Esophagus mucosa (tissue), 1 donor: ENCODE results near the gene APC2. TPM values are rescaled to one million over a fixed set of nuclear protein-coding genes. Genes with fewer than 3 reads are reported as not detected.
A peak's percentile ranks its signal among the peaks of the same experiment; 100 is the strongest.

Source experiments
- ATAC-seq: fragments of 200-7000 bp; cut with Tn5 transposase; one replicate; pipeline ENCODE4 v1.9.1; 2020
- total RNA-seq: library from RNA; stranded (reverse); gene quantifications from one replicate; pipeline ENCODE4 v1.2.4, GENCODE V29; 2023
- donor health status: DM: yes; HTN: yes; CAD: no.

APC2 gene
- total RNA-seq, 1 donor from 2014 or later = 0.48 TPM

DNA sequence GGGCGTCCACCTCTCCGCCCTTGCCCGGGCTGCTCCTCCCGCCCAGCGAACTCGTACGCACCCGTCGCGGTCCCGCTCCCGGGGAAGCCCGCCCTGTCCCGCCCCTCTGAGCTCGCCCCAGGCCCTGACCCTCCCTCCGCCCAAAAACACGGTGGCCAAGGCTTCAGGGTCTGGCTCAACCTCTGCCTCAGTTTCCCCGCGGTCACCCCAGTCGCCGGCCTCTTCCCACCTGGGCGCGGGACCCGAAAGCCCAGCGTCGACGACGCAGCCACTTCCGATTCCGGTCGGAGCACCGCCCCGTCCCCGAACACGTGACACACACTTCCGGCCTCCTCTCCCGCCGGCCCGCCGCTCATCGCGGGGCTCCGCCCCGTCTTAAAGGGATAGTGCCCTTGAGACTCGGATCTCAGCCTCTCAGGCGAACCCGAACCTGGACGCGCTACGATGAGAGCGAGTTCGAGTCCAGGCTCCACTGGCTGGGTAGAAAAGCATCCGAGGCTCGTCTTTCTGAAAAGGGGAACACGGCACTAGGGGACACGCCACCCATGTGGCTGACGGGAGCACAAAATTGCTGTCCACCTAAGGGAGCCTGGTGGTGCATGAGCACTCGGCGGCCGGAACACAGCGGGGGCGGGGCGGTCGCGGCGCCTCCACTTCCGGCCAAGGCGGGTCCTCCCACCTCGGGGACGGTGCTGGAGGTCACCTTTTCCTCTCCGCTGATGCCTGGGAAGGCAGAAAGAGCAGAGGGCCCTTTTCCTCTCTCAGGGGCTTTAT, 29.2 kb downstream of the APC2 start, which contains the start of gene C19orf25:
Gene C19orf25 (minus strand): TSS at position 282 of the 774 bp plus-strand sequence. CDS start 312 bp downstream, outside the sequence.
- ATAC-seq = peak; percentile 88

GRCh38 chr19:1481224-1481892, 31.4 kb downstream of the APC2 start:
- ATAC-seq = no peak

GRCh38 chr19:1481893-1482360, 32.0 kb downstream of the APC2 start:
- no peak for ATAC-seq

- ATAC-seq = no peak
Observed at GRCh38 chr19:1482361-1483130, 32.6 kb downstream of the APC2 start.

DNA sequence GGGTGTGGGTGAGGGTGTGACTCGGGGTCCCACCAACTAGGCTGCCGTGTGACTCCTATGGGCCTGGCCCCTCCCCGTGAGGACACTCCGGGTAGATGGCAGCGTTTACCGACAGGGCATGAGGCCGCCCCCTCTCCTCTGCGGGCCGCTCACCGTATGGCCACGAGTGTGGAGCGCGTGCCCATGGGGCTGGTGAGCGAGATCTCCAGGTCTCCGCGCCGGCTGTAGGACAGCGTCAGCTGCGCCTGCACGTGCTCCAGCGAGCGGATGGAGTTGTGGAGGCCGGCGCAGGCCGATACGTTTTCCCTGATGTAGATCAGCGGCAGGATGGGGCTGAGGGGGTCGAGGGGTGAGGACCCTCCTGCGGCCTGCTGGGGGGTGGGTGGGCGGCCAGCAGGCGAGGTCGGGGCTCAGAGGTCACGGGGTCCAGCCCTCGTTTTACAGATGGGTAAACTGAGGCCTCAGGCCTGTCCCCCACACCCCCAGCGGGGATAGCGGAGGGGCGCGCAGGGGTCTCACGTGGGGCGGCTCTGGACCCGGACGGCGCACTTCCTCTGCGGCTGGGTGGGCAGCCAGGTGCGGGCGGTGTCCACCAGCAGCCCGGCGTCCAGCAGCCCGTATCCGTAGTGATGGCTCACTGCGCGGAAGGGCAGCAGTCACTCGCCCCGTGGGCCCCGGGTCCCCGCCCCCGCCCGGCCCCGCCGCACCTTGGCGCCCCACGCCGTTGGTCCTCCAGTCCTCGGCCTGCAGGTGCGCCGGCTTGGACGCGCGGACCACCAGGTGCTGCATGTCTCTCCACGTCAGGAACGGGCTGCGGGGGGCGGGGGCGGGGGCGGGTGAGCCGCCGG, 33.4 kb downstream of the APC2 start:
- ATAC-seq = no peak

- ATAC-seq = no peak
Observed at GRCh38 chr19:1483979-1484428, 34.1 kb downstream of the APC2 start.

DNA sequence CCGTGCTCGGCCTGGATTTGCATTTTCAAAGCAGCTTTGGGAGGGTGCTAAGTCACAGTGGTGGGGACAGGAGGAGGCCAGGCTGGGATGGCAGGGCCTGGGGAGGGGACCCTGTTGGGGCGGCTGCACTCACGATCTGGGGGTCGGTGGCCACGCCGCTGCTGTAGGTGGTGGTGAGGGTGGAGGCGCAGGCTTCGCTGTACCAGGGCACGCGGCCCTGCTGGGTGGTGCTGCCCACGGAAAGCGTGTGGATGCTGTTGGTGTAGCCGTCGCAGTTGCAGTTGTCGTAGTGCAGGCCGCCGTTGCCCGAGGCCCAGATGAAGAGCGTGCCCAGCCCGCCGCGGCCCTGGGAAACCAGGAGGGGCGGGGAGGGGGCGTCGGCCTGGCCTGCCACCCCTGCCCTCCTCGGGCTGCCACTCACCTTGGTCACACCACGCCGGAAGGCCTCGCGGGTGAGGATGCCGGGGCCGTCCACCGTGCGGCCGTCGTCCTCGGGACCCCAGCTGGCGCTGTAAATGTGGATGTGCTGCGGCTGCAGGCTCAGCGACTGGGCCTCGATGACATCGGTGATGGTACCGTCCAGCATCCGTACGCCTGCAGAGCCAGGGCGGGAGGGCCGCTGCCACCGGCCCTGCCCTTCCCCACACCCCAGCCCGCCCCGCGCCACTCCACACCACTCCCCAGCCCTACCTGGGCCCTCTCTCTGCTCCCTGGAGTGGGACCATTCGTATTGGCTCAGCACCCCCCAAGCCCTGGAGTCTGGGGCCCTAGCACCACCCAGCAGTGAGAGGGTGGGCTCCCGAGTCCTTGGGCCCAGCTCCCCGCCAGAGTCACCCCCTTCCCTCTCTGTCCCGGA, 37.0 kb downstream of the APC2 start:
- ATAC-seq = no peak

DNA sequence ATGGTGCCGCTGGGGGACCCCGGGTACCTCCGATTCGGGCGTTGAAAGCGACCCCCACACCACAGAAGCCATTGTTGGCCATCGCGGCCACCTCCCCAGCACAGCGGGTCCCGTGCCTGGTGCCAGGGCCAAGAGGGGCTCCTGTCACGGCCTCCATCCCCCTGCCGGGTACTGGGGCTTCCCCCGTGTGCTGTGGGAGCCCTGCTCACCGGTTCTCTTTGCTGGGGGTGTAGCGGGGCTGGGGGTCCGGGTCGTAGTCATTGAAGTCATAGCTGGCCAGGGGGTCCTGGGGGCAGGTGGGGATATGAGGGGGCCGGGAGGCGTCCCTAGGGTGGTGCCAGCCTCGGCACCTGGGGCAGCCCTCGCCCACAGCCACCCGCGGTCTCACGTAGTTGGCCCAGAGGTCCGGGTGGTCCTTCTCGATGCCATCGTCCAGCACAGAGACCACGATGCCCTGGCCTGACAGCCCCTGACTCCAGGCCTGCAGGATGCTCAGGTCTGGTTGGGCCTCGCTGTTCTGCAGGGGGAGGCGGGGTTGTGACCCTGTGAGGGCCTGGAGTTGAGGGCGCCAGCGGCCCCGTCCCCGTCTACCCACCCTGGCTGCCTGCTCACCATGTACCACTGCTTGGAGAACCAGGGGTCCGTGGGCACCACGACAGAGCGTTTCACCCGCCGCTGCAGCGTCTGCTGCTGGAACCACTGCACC, 37.8 kb downstream of the APC2 start:
- no peak for ATAC-seq

GRCh38 chr19:1488282-1488601, 38.3 kb downstream of the APC2 start:
- ATAC-seq = no peak

DNA sequence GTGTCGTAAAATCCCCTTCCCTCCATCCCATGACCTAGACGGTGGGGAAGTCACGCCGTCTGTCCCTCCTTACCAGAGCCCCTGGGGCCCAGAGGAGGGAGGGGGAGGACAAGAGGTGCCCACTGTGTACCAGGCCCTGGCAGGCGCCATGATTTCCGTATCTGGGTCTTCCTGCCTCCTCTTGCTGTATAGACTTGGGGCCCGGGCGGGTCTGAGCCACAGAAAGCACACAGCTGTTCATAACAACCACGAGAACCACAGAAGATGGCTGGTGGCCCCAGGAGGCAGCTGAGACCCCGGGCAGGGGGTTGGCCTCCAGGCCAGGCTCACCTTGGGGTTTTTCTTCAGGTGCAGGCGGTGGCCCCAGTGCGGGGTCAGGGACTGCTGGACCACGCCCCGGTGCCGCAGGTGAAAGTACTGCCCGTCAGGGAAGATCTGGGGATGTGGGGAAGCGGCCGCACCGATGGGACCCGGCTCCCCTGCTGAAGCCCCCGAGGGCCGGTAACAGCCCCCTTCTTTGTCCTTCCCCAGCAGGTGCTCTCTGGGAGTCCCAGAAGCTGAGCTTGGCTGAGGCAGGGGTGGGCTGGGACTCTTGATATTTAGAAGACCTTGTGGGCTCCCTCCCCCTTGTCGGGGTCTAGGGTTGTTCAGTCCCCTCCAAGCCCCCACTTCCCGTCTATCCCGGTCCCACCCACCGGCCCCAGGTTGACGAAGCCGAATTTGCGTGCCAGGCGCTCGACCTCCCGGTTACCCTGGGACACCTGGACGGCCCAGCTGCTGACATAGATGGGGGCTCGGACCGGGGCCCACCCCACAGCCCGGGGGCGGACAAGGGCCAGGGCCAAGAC, 39.8 kb downstream of the APC2 start:
- no peak for ATAC-seq

DNA sequence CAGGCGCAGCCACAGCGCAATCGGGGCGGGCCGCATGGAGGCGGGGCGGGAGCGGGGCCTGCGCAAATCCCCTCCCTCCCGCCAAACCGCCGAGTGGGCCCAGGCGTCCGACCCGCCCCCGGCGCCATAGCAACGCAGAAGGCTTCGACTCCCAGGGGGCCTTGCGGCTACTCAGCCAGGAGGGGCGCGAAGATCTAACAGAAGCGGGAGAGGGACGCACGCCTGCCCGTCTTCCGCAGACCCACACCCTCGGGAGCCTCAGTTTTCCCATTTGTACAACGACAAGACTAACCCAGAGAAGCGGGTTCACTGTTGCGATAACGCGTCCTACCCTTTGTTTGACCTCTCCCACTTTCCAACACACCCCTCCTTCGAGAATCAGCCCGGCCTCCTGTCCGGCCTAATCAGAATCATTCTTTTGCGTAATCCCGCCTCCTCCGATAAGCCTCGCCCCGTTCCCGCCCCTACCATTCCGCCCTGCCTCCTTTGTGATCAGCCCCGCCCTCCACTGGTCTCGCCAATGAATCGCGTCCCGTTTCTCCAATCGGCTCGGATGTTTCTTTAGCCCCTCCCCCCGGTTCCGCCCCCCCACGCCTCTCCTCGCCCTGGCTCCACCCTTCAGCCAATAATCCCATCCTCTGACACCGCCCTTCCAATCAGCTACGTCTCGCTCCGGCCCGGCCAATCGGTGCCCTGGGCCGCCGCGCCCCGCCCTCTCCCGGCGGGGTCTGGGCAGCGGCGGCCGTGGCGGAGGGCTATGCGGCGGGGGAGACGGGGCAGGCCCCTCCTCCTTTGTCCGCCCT, 40.6 kb downstream of the APC2 start, which contains the start of gene PCSK4:
Gene PCSK4 (minus strand): TSS at position 40 of the 803 bp plus-strand sequence. CDS start 4 bp downstream, at position 36.
- peak; percentile 93 for ATAC-seq

- no peak for ATAC-seq
Observed at GRCh38 chr19:1491114-1491848, 41.4 kb downstream of the APC2 start, which contains the start of gene REEP6. REEP6 (plus strand) TSS chr19:1491181; CDS start chr19:1491270, 89 bp downstream.

- ATAC-seq = no peak
Observed at GRCh38 chr19:1491849-1492170, 41.9 kb downstream of the APC2 start.

DNA sequence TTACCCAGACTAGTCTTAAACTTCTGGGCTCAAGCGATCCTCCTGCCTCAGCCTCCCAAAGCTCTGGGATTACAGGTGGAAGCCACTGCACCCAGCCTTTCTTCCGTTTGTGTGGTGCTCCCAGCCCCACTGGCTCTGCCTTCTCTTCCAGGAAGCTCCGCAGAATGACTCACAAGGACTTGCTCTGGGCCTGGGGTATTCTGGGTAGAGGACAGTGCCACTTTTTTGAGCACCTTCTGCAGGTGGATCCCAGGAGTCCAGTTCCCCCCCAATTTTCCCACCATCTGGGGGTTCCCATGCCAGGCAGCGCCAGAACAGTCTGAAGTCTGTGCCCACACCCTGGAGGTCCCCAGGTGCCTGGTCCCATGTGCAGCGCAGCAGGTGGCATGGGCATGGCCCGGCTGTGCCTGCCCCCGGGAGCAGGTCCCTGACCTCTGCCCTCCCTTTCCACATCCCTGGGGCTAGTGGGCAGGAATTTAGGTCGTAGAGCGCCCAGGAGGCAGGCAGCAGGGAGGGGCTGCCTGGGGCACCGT, 42.6 kb downstream of the APC2 start:
- no peak for ATAC-seq

DNA sequence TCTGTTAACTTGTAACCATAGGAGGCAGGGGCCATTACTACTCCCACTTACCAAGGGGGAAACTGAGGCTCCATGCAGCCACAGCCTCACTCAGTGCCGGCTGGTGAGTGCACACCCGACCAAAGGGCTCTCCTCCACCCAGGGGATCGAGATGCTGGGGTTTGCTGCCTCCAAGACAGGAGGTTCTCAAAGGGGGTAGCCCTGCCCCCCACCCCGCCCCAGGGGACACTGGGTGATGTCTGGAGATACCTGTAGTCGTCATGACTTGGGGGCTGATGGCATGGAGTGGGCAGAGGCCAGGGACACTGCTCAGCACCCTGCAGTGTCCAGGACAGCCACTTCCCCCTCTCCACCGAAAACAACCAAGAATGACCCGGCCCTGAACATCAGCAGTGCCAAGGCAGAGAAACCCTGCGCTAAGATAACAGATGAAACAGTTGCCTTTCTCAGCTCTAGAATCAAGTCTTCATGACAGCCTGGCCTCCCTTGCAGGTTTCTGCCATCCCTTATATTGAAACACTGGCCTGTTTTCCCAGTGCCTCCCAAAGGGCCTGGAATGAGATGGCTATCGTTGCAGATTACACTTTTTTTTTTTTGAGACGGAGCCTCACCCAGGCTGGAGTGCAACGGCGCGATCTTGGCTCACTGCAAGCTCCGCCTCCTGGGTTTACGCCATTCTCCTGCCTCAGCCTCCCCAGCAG, 44.3 kb downstream of the APC2 start:
- ATAC-seq = no peak

DNA sequence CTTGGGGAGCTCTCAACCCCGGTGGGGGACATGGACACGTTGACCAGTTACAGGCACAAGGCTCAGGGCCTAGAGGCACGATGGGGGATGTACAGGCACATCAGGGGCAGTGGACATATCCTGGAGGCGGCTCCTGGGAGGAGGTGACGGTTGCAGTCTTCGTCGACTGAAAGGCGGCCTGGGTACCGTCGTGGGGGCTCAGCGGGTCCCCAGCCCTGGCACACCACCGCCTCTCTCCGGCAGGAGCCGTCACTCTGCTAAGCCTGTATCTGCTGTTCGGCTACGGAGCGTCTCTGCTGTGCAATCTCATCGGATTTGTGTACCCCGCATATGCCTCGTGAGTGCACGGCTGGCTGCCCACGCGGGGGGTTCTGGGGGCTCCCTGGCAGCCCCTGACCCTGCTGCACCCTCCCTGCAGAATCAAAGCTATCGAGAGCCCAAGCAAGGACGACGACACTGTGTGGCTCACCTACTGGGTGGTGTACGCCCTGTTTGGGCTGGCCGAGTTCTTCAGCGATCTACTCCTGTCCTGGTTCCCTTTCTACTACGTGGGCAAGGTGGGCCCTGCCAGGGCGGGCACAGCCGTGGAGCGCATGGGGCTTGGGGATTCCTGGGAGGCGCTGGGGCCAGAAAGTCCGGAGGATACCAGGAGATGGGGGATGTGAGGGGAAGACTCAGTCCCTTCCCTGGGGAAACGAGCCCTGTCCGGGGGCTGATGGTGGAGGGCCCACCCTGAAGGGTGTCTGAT, 45.3 kb downstream of the APC2 start:
- no peak for ATAC-seq
